Measurements from ENCODE around the gene CTU2. TPM values are rescaled to one million over a fixed set of nuclear protein-coding genes. Genes with fewer than 3 reads are reported as not detected.

The CTU2 gene
- total and polyA plus RNA-seq, 2 donors (not counting 1 experiment from before 2014, with no cell fraction given), result 7.6 to 11.9 TPM

GRCh38 chr16:88711750-88712340 lies 5.5 kb downstream of the CTU2 start:
- H3K9me3 ChIP-seq (ENCODE audit: control insufficient read depth, insufficient read depth, low read depth, low read length), result no peaks in the 10 kb centered on the region
- no peaks in the 10 kb centered on the region for H3K4me1 ChIP-seq (ENCODE audit: control insufficient read depth, extremely low read depth, insufficient read depth, low read length)
- H3K4me2 ChIP-seq (ENCODE audit: extremely low read depth, insufficient read depth, low read length), result no peak overlapping the region
- DNase-seq (ENCODE audit: low read depth in 2 of 2), result no peak
- H3K4me3 ChIP-seq (replicated peaks in 1 of 4; ENCODE audit: control extremely low read depth in 1 of 4, insufficient read depth in 1 of 4, low read depth in 3 of 4, low read length in 4 of 4), result no peak overlapping the region
- no peaks in the 10 kb centered on the region for H3K27me3 ChIP-seq (ENCODE audit: control insufficient read depth, insufficient read depth, low read length)
- H4K20me1 ChIP-seq (ENCODE audit: control insufficient read depth, extremely low read depth, insufficient read depth, low read length), result no peaks in the 10 kb centered on the region
- H2AFZ ChIP-seq (ENCODE audit: low read length), result no peak overlapping the region
- H3K9ac ChIP-seq (ENCODE audit: insufficient read depth, low read length), result no peak overlapping the region
- peaks cover 23% of the 10 kb centered on the region for H3K79me2 ChIP-seq (ENCODE audit: control insufficient read depth, insufficient read depth, low read length)
- H3K36me3 ChIP-seq (ENCODE audit: control insufficient read depth, insufficient read depth, low read length), result peaks cover 33% of the 10 kb centered on the region
- H3K27ac ChIP-seq (ENCODE audit: insufficient read depth, low read length), result no peak overlapping the region
- TF ChIP-seq CTCF (conservative IDR thresholded peaks at IDR 0.05 in 1 of 2, IDR thresholded peaks at IDR 0.05 in 1 of 2; ENCODE audit: low read depth in 1 of 2, low read length in 2 of 2) (no peak), EZH2 (IDR thresholded peaks at IDR 0.05; ENCODE audit: low read length, missing control alignments) (no peak)

- H3K9ac ChIP-seq (ENCODE audit: insufficient read depth, low read length), result no peak overlapping the region
- peaks cover 35% of the 10 kb centered on the region for H3K36me3 ChIP-seq (ENCODE audit: control insufficient read depth, insufficient read depth, low read length)
- no peak overlapping the region for H3K4me2 ChIP-seq (ENCODE audit: extremely low read depth, insufficient read depth, low read length)
- TF ChIP-seq CTCF (conservative IDR thresholded peaks at IDR 0.05 in 1 of 2, IDR thresholded peaks at IDR 0.05 in 1 of 2; ENCODE audit: low read depth in 1 of 2, low read length in 2 of 2), result no peak
- TF ChIP-seq EZH2 (IDR thresholded peaks at IDR 0.05; ENCODE audit: low read length, missing control alignments), result no peak
- DNase-seq (ENCODE audit: low read depth in 2 of 2), result no peak
- H3K27ac ChIP-seq (ENCODE audit: insufficient read depth, low read length), result no peak overlapping the region
- H3K27me3 ChIP-seq (ENCODE audit: control insufficient read depth, insufficient read depth, low read length), result no peaks in the 10 kb centered on the region
- H4K20me1 ChIP-seq (ENCODE audit: control insufficient read depth, extremely low read depth, insufficient read depth, low read length), result no peaks in the 10 kb centered on the region
- H3K4me3 ChIP-seq (replicated peaks in 1 of 4; ENCODE audit: control extremely low read depth in 1 of 4, insufficient read depth in 1 of 4, low read depth in 3 of 4, low read length in 4 of 4), result no peak overlapping the region
- no peaks in the 10 kb centered on the region for H3K9me3 ChIP-seq (ENCODE audit: control insufficient read depth, insufficient read depth, low read depth, low read length)
- H2AFZ ChIP-seq (ENCODE audit: low read length), result no peak overlapping the region
- H3K4me1 ChIP-seq (ENCODE audit: control insufficient read depth, extremely low read depth, insufficient read depth, low read length), result no peaks in the 10 kb centered on the region
- peaks cover 17% of the 10 kb centered on the region for H3K79me2 ChIP-seq (ENCODE audit: control insufficient read depth, insufficient read depth, low read length)
These were observed 6.2 kb downstream of the CTU2 start for GRCh38 chr16:88712362-88712979.

GRCh38 chr16:88713054-88713453 lies 6.8 kb downstream of the CTU2 start:
- H3K27me3 ChIP-seq (ENCODE audit: control insufficient read depth, insufficient read depth, low read length), result no peaks in the 10 kb centered on the region
- no peaks in the 10 kb centered on the region for H3K9me3 ChIP-seq (ENCODE audit: control insufficient read depth, insufficient read depth, low read depth, low read length)
- H3K9ac ChIP-seq (ENCODE audit: insufficient read depth, low read length), result no peak overlapping the region
- H4K20me1 ChIP-seq (ENCODE audit: control insufficient read depth, extremely low read depth, insufficient read depth, low read length), result no peaks in the 10 kb centered on the region
- no peak overlapping the region for H2AFZ ChIP-seq (ENCODE audit: low read length)
- H3K4me3 ChIP-seq (replicated peaks in 1 of 4; ENCODE audit: control extremely low read depth in 1 of 4, insufficient read depth in 1 of 4, low read depth in 3 of 4, low read length in 4 of 4), result no peak overlapping the region
- no peaks in the 10 kb centered on the region for H3K4me1 ChIP-seq (ENCODE audit: control insufficient read depth, extremely low read depth, insufficient read depth, low read length)
- no peak for TF ChIP-seq EZH2 (IDR thresholded peaks at IDR 0.05; ENCODE audit: low read length, missing control alignments)
- no peak for TF ChIP-seq CTCF (conservative IDR thresholded peaks at IDR 0.05 in 1 of 2, IDR thresholded peaks at IDR 0.05 in 1 of 2; ENCODE audit: low read depth in 1 of 2, low read length in 2 of 2)
- DNase-seq (ENCODE audit: low read depth in 2 of 2), result no peak
- no peak overlapping the region for H3K4me2 ChIP-seq (ENCODE audit: extremely low read depth, insufficient read depth, low read length)
- H3K27ac ChIP-seq (ENCODE audit: insufficient read depth, low read length), result no peak overlapping the region
- peaks cover 35% of the 10 kb centered on the region for H3K36me3 ChIP-seq (ENCODE audit: control insufficient read depth, insufficient read depth, low read length)
- H3K79me2 ChIP-seq (ENCODE audit: control insufficient read depth, insufficient read depth, low read length), result peaks cover 14% of the 10 kb centered on the region

Data from fibroblast of lung (primary cell).